Measurements from ENCODE around the gene SEZ6L2. TPM values are rescaled to one million over a fixed set of nuclear protein-coding genes. Genes with fewer than 3 reads are reported as not detected.
A peak's percentile ranks its signal among the peaks of the same experiment; 100 is the strongest.
"Not testable (repeated sequence)": the region's sequence is repeated elsewhere in the genome, so short reads cannot be mapped to it uniquely, and the experiment has no call there.

SEZ6L2 gene
- total RNA-seq, 2 experiments from 2014 or later = 0.30 to 0.31 TPM

GRCh38 chr16:29875206-29875605, 24.1 kb downstream of the SEZ6L2 start:
- peaks cover 25% of the 10 kb centered on the region for H3K27me3 Mint-ChIP-seq (ENCODE audit: low read depth)
- no peak overlapping the region for H3K4me3 Mint-ChIP-seq
- H3K4me1 Mint-ChIP-seq (ENCODE audit: low read depth) = peaks cover 14% of the 10 kb centered on the region
- DNase-seq = no peak
- H3K27ac Mint-ChIP-seq = no peak overlapping the region
- H3K36me3 Mint-ChIP-seq (ENCODE audit: low read depth) = no peaks in the 10 kb centered on the region
- intact Hi-C loops (cut with micrococcal nuclease) = no loop called here
- H3K9me3 Mint-ChIP-seq = no peaks in the 10 kb centered on the region
- CTCF ChIA-PET = interaction anchor here (1.1 kb wide), 1 partner anchor 10 kb away, joined by 3 read pairs; no protein-coding TSS in a partner anchor

- Mint-ChIP-seq H3K4me1 (ENCODE audit: low read depth) (peaks cover 14% of the 10 kb centered on the region), H3K27me3 (ENCODE audit: low read depth) (peaks cover 20% of the 10 kb centered on the region), H3K36me3 (ENCODE audit: low read depth) (no peaks in the 10 kb centered on the region), H3K27ac (no peak overlapping the region), H3K4me3 (no peak overlapping the region), H3K9me3 (no peaks in the 10 kb centered on the region)
- CTCF ChIA-PET = no interaction called here
- intact Hi-C loops (cut with micrococcal nuclease) = no loop called here
- DNase-seq = no peak
Measured at GRCh38 chr16:29873319-29873718, 26.0 kb downstream of the SEZ6L2 start.

GRCh38 chr16:29871822-29872546, 27.4 kb downstream of the SEZ6L2 start:
- H3K27me3 Mint-ChIP-seq (ENCODE audit: low read depth) = peaks cover 9% of the 10 kb centered on the region
- H3K9me3 Mint-ChIP-seq = no peaks in the 10 kb centered on the region
- no peak overlapping the region for H3K4me3 Mint-ChIP-seq
- CTCF ChIA-PET = interaction anchor here (0.8 kb wide), 1 partner anchor 47 kb away, joined by 5 read pairs; no protein-coding TSS in a partner anchor
- intact Hi-C loops (cut with micrococcal nuclease) = no loop called here
- H3K27ac Mint-ChIP-seq = no peak overlapping the region
- H3K36me3 Mint-ChIP-seq (ENCODE audit: low read depth) = no peaks in the 10 kb centered on the region
- no peak for DNase-seq
- H3K4me1 Mint-ChIP-seq (ENCODE audit: low read depth) = peaks cover 5% of the 10 kb centered on the region

- H3K9me3 Mint-ChIP-seq; H3K27me3 Mint-ChIP-seq (ENCODE audit: low read depth); H3K36me3 Mint-ChIP-seq (ENCODE audit: low read depth); intact Hi-C loops (cut with micrococcal nuclease); H3K4me1 Mint-ChIP-seq (ENCODE audit: low read depth); H3K27ac Mint-ChIP-seq; H3K4me3 Mint-ChIP-seq; DNase-seq: not testable (repeated sequence)
- CTCF ChIA-PET = interaction anchor here (1.2 kb wide), 1 partner anchor 21 kb away, joined by 6 read pairs; no protein-coding TSS in a partner anchor
Measured at GRCh38 chr16:29869067-29869466, 30.3 kb downstream of the SEZ6L2 start.

- H3K27me3 Mint-ChIP-seq (ENCODE audit: low read depth) = no peaks in the 10 kb centered on the region
- peaks cover under 1% of the 10 kb centered on the region for H3K4me1 Mint-ChIP-seq (ENCODE audit: low read depth)
- intact Hi-C loops (cut with micrococcal nuclease) = no loop called here
- no peak overlapping the region for H3K4me3 Mint-ChIP-seq
- no peak overlapping the region for H3K27ac Mint-ChIP-seq
- H3K36me3 Mint-ChIP-seq (ENCODE audit: low read depth) = no peaks in the 10 kb centered on the region
- CTCF ChIA-PET = interaction anchor here (1.2 kb wide), 1 partner anchor 20 kb away, joined by 6 read pairs; no protein-coding TSS in a partner anchor
- no peaks in the 10 kb centered on the region for H3K9me3 Mint-ChIP-seq
- DNase-seq = no peak
Measured at GRCh38 chr16:29868396-29869009, 30.8 kb downstream of the SEZ6L2 start.

GRCh38 chr16:29864205-29864604, 35.1 kb downstream of the SEZ6L2 start:
- H3K27me3 Mint-ChIP-seq (ENCODE audit: low read depth) = no peaks in the 10 kb centered on the region
- no peak for DNase-seq
- intact Hi-C loops (cut with micrococcal nuclease) = loop anchor here (5.0 kb wide), 1 partner anchor 158 kb away; the partner anchor contains the start of gene C16orf92
- no peak overlapping the region for H3K27ac Mint-ChIP-seq
- CTCF ChIA-PET = interaction anchor here (0.7 to 1.0 kb wide), 2 partner anchors 11 to 15 kb away, joined by 3 read pairs; no protein-coding TSS in a partner anchor
- no peaks in the 10 kb centered on the region for H3K9me3 Mint-ChIP-seq
- H3K36me3 Mint-ChIP-seq (ENCODE audit: low read depth) = peaks cover 7% of the 10 kb centered on the region
- H3K4me1 Mint-ChIP-seq (ENCODE audit: low read depth) = peaks cover 22% of the 10 kb centered on the region
- peak overlapping the region; percentile 18 for H3K4me3 Mint-ChIP-seq

- Mint-ChIP-seq H3K27me3 (ENCODE audit: low read depth) (no peaks in the 10 kb centered on the region), H3K27ac (peak overlapping the region; percentile 99), H3K4me3 (peak overlapping the region; percentile 95), H3K4me1 (ENCODE audit: low read depth) (peaks cover 22% of the 10 kb centered on the region), H3K9me3 (no peaks in the 10 kb centered on the region), H3K36me3 (ENCODE audit: low read depth) (peaks cover 7% of the 10 kb centered on the region)
- no peak for DNase-seq
- CTCF ChIA-PET = interaction anchor here (0.6 to 1.5 kb wide), 5 partner anchors 15 to 169 kb away, joined by 3 to 5 read pairs (median 4); no protein-coding TSS in a partner anchor
- intact Hi-C loops (cut with micrococcal nuclease) = loop anchor here (1.0 to 5.0 kb wide), 11 partner anchors 36 to 163 kb away; partner anchors contain the start of genes ASPHD1, C16orf92, HIRIP3 and KCTD13
Measured at GRCh38 chr16:29863669-29863984, 35.7 kb downstream of the SEZ6L2 start.

GRCh38 chr16:29862884-29863668, 36.3 kb downstream of the SEZ6L2 start, which contains the start of gene CDIPT:
Gene CDIPT (minus strand): TSS chr16:29863226. CDS start chr16:29862857, 369 bp downstream.
- intact Hi-C loops (cut with micrococcal nuclease) = loop anchor here (1.0 to 5.0 kb wide), 11 partner anchors 36 to 163 kb away; partner anchors contain the start of genes ASPHD1, C16orf92, HIRIP3 and KCTD13
- peaks cover 7% of the 10 kb centered on the region for H3K36me3 Mint-ChIP-seq (ENCODE audit: low read depth)
- H3K4me1 Mint-ChIP-seq (ENCODE audit: low read depth) = peaks cover 22% of the 10 kb centered on the region
- H3K4me3 Mint-ChIP-seq = peak within 1 kb of the TSS; percentile 95
- H3K9me3 Mint-ChIP-seq = no peaks in the 10 kb centered on the region
- H3K27me3 Mint-ChIP-seq (ENCODE audit: low read depth) = no peaks in the 10 kb centered on the region
- peak within 1 kb of the TSS; percentile 99 for H3K27ac Mint-ChIP-seq
- peak; percentile 96 for DNase-seq
- CTCF ChIA-PET = interaction anchor here (0.6 to 1.5 kb wide), 5 partner anchors 15 to 170 kb away, joined by 3 to 5 read pairs (median 4); no protein-coding TSS in a partner anchor

GRCh38 chr16:29862383-29862883, 36.9 kb downstream of the SEZ6L2 start:
- peak; percentile 31 for DNase-seq
- Mint-ChIP-seq H3K4me3 (peak overlapping the region; percentile 95), H3K36me3 (ENCODE audit: low read depth) (peaks cover 7% of the 10 kb centered on the region), H3K27ac (peak overlapping the region; percentile 70), H3K27me3 (ENCODE audit: low read depth) (no peaks in the 10 kb centered on the region), H3K4me1 (ENCODE audit: low read depth) (peaks cover 22% of the 10 kb centered on the region), H3K9me3 (no peaks in the 10 kb centered on the region)
- intact Hi-C loops (cut with micrococcal nuclease) = loop anchor here (5.0 kb wide), 1 partner anchor 160 kb away; the partner anchor contains the start of gene C16orf92
- CTCF ChIA-PET = interaction anchor here (1.5 kb wide), 1 partner anchor 171 kb away, joined by 4 read pairs; no protein-coding TSS in a partner anchor

GRCh38 chr16:29860218-29860617, 39.1 kb downstream of the SEZ6L2 start:
- Mint-ChIP-seq H3K27ac (no peak overlapping the region), H3K4me1 (ENCODE audit: low read depth) (peaks cover 22% of the 10 kb centered on the region), H3K36me3 (ENCODE audit: low read depth) (peaks cover 7% of the 10 kb centered on the region), H3K9me3 (no peaks in the 10 kb centered on the region), H3K4me3 (no peak overlapping the region), H3K27me3 (ENCODE audit: low read depth) (no peaks in the 10 kb centered on the region)
- CTCF ChIA-PET = interaction anchor here (1.1 kb wide), 1 partner anchor 11 kb away, joined by 5 read pairs; no protein-coding TSS in a partner anchor
- no peak for DNase-seq
- intact Hi-C loops (cut with micrococcal nuclease) = loop anchor here (5.0 kb wide), 1 partner anchor 162 kb away; the partner anchor contains the start of gene C16orf92

- intact Hi-C loops (cut with micrococcal nuclease) = no loop called here
- peaks cover 22% of the 10 kb centered on the region for H3K4me1 Mint-ChIP-seq (ENCODE audit: low read depth)
- CTCF ChIA-PET = interaction anchor here (1.0 to 1.4 kb wide), 2 partner anchors 11 to 43 kb away, joined by 3 read pairs; partner anchors contain the start of gene PAGR1
- H3K27ac Mint-ChIP-seq = no peak overlapping the region
- peaks cover 7% of the 10 kb centered on the region for H3K36me3 Mint-ChIP-seq (ENCODE audit: low read depth)
- no peaks in the 10 kb centered on the region for H3K27me3 Mint-ChIP-seq (ENCODE audit: low read depth)
- no peak overlapping the region for H3K4me3 Mint-ChIP-seq
- H3K9me3 Mint-ChIP-seq = no peaks in the 10 kb centered on the region
- DNase-seq = no peak
Measured at GRCh38 chr16:29858974-29859373, 40.4 kb downstream of the SEZ6L2 start.

Measured in activated naive CD4-positive, alpha-beta T cell treated with anti-CD3 and anti-CD28 coated beads for 36 hours (primary cell).